Right lung (tissue), 10 donors: ENCODE data around the gene FRG2C. TPM values are rescaled to one million over a fixed set of nuclear protein-coding genes. Genes with fewer than 3 reads are reported as not detected.
"Not testable (repeated sequence)": the region's sequence is repeated elsewhere in the genome, so short reads cannot be mapped to it uniquely, and the experiment has no call there.

Experiments used
- DNase-seq, 2 donors: peaks; one replicate each; pipeline ENCODE4 v3.0.0-alpha.2; 2013
- long read RNA-seq, 8 donors: transcript quantifications; one replicate each; lab custom pipeline, GENCODE V29; 2026
- polyA plus RNA-seq, 5 donors: library from polyadenylated mRNA; unstranded; fragments of 120-200 nt; gene quantifications; one replicate each; pipeline versions ENCODE4 v1.2.1 to v1.2.3, GENCODE V29; 2013; ENCODE audit warnings: inconsistent platforms in 1 of 5, low replicate concordance in 1 of 5; ENCODE audit not compliant: insufficient read length in 5 of 5, insufficient read depth in 1 of 5

Gene FRG2C
- polyA plus RNA-seq, result under 1 TPM in 1 of 5 donors, not detected in 4; 0.09 TPM
- long read RNA-seq, donor 1, result 0 reads
- long read RNA-seq, donor 2, result 0 reads
- long read RNA-seq, donor 3, result 0 reads
- long read RNA-seq, donor 4, result 0 reads
- long read RNA-seq, donor 5, result 0 reads
- long read RNA-seq, donor 6, result 0 reads
- long read RNA-seq, donor 7, result 0 reads
- long read RNA-seq, donor 8, result 0 reads

GRCh38 chr3:75664028-75664427 is at the start of gene FRG2C:
TSS of gene FRG2C (plus strand) at chr3:75664328. CDS start at chr3:75664380, 52 bp downstream.
- DNase-seq, result not testable (repeated sequence)

DNA sequence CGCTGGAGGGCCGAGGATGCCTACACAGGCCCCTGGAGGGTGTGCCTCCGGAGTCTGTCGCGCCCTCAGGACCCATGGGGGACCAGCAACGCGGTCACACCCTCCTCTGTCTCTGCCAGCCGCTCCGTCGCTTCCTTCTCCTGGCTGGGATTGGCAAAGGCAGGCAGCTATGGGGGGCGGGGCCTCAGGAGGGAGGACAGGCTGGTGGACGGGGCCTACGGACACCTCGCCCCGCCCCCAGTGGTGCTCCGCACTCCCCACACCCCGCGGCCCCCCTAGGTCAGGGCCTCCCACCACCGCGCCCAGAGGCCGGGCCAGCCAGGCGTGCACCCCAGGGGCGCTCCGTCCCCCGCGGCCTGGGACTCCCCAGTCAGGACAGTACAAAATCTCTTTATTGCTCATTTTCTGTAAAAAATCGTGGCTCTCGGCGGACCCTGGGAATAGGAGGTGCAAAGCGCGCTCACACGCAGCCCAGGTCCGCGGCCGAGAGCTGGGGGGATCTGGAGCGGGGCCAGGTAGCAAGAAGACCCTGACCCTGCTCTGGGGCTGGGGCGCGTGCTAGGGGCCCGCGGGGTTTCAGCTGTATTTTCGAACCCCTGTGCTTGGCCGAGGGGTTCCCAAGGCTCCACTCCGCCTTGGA is 45.3 kb upstream of the FRG2C start:
- peak in 1 of 2 donors; percentile 27 for DNase-seq

DNA sequence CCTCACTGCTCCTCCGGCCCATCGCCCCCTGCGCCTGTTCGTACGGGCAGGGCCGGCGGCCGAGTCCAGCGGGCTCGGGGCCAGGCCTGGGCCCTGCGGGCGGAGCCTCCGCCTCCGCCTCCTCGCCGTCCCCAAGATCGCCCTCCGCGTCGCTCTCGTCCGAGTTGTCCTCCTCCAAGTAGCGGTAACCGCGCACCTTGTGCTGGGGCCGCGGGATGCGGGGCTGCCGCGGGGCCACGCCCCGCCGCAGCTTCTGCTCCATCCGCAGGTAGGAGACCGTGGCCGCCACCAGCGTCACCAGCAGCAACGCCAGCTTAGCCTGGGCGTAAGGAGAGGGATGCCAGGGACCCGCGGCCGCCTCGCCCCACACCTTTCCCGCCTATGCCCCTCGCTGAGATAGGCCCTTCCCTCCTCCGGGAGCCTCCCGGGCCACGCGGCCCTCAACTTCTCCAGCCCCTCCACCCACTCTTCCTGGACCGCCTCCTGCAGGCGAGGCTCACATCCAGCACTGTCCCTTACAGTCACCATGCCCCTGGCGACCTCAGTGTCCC is 44.6 kb upstream of the FRG2C start:
- peak in 1 of 2 donors; percentile 7 for DNase-seq

GRCh38 chr3:75621772-75622171 is 42.4 kb upstream of the FRG2C start:
- not testable (repeated sequence) for DNase-seq

DNA sequence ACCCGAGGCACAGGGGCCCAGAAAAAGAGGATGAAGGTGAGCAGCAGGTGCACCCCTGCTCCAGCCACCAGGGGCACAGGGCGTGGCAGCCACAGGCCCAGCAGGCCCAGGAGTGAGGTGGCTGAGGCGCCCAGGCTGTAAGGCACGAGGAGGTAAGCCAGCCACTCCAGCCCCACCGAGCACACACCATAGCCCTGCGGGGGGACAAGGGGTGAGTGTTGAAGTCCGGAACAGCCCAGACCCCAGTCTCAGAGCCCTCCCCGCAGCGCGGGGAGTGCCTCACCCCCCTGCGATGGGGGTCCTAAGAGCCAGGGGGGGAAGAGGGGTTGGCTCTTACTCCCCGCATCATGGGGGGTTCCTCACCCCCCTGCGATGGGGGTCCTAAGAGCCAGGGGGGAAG is 40.5 kb upstream of the FRG2C start:
- not testable (repeated sequence) for DNase-seq

DNA sequence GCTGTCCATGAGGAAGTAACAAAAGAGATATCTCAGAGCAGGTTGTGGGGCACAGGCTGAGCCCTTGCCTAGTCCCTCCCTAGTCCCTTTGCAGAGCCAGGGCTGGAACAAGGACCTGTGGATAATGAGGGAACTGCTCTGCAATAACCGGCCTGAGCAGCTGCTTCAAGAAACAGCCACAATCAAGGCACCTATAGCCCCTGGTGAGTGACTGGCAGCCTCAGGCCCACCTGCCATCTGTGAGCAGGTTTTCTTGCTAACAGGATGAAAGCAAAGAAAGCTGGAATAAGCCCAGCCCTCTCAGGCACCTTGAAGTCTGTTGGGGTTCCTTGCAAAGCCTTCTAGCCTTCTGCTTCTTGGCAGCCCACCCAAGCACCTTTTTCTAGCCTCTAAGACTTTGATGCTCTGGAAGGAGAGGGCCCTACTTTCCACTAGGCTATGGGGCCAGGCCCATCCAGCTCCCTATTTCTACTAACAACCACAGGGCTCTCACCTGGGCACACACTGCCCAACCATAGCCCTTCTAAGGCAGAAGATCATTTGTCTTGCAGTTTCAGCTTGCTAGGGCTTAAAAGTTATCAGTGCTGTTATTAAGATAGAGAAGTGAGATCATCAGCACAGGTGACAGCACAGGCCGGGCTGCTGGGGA is 33.1 kb upstream of the FRG2C start:
- not testable (repeated sequence) for DNase-seq

- no peak for DNase-seq
These were observed 32.6 kb upstream of the FRG2C start for GRCh38 chr3:75631541-75631940.

DNA sequence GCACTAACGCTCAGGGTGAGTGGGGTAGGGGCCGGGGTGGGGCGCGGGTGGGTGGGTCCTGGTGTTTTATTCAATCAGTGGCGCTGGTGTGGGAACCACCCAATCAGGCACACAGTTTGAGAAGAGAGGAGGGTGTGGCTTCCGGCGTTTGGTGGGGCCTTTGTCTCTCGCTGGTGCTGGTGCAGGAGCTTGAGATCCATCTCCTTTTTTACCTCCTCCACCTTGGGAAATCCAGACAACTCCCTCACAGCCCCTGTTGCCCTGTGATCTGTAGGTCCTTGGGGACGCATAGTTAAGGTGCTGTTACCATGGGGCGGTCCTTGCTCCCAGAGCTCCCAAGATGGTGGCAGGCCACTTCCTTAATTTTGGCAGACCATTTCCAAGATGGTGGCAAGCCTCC is 25.2 kb upstream of the FRG2C start:
- not testable (repeated sequence) for DNase-seq

DNA sequence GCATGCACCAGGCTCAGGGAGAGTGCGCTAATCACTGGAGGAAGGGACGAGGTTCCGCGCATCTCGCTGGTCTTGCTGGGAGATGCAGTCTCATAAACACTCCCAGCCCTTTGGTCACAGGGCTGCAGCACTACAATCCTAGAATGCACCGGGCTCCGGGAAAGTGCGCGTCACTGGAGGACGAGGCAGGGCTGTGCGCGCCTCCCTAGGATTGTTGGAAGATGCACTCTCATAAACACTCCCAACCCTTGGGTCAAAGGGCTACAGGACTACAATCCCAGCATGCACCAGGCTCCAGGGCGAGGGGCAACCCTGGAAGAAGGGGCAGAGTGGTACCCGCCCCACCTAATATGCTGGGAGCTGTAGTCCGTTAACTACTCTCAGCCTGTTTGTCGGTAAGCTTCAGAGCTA is 23.0 kb upstream of the FRG2C start:
- DNase-seq, result peak; percentile 48 to 59

DNA sequence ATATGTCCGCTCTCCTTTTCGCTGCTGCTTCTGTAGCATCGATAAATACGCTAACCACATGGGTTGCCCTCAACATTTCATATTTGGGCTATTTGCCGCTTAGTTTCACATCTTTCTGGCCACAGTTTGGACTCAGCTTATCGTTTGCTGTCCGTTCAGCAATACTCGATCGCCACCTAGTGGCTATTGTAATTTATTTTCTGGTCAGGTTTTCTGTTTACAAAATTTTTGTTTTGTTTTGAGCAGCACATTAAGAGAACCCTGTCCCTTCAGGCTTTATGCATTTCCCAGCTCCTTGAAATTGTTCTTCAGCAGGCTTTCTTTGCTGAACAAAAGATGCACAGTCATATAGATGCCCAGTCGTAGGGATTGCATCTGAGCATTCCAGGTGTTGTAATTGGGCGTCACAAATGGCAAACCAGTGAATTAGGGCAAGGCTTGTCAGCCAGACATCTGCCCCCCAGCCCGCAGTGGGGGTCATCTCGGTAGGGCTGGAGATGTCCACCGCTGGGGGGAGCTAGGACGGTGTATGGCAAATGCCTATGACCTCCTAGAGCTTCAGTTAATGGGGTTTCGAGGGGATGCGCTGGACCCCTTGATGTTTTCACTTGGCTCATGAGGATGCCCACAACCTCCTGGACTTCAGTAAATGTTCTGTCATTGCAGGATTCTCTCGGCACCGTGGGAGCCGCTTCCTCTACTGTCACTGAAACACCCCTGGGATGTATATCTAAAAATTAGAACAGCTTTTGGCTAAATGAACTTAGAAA is 20.9 kb upstream of the FRG2C start:
- DNase-seq, result peak in 1 of 2 donors; percentile 43

DNA sequence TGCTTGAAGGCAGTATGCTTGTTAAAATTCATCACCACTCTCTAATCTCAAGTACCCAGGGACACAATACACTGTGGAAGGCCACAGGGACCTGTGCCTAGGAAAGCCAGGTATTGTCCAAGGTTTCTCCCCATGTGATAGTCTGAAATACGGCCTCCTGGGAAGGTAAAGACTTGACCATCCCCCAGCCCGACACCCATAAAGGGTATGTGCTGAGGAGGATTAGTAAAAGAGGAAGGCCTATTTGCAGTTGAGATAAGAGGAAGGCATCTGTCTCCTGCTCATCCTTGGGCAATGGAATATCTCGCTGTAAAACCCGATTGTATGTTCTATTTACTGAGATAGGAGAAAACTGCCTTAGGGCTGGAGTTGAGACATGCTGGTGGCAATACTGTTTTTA is 18.6 kb upstream of the FRG2C start:
- DNase-seq, result not testable (repeated sequence)

- DNase-seq, result no peak
These were observed 13.9 kb upstream of the FRG2C start for GRCh38 chr3:75650191-75650590.

DNA sequence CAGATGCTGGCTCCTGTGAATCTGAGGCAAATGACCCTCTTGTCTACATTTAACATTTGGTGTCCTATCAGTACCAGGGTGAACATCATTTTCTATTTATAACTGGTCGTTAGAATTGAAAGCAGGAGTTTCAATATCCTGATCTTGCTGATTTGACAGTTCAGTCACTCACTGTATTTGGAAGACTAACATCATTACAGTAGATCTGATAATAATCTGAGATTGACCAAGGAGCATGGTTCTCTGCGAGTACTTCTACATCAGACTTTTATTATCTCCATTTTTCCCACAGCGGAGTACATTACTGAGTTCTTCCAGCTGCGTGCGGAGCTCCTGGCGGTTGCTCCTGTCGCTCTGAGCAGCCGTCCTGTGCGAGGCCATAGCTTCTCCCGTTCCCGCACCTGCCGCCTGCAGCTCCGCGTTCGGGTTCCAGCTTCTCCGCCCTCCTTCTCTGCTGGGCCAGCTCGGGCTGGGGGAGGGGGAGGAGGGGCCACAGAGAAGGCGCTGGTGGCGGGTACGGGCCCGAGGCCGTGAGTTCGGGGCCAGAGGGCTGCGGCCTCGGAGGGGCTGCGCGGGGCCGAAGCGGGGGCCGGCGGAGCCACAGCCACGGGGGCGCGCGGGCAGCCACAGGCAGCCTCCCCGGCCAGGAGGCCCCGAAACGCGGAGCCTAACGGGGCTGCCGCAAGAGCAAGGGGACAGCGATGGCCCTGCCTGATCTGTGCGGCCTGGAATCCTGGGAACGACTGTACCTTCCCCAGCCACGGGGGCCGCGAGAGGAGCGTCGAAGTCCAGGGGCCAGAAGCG is 8.8 kb upstream of the FRG2C start:
- DNase-seq, result not testable (repeated sequence)

- not testable (repeated sequence) for DNase-seq
These were observed 8.2 kb upstream of the FRG2C start for GRCh38 chr3:75655956-75656355.

- DNase-seq, result not testable (repeated sequence)
These were observed 5.6 kb upstream of the FRG2C start for GRCh38 chr3:75658411-75659107.

- not testable (repeated sequence) for DNase-seq
These were observed 5.1 kb upstream of the FRG2C start for GRCh38 chr3:75659108-75659433.

GRCh38 chr3:75665626-75666025 is 1.5 kb downstream of the FRG2C start:
- DNase-seq, result not testable (repeated sequence)

DNA sequence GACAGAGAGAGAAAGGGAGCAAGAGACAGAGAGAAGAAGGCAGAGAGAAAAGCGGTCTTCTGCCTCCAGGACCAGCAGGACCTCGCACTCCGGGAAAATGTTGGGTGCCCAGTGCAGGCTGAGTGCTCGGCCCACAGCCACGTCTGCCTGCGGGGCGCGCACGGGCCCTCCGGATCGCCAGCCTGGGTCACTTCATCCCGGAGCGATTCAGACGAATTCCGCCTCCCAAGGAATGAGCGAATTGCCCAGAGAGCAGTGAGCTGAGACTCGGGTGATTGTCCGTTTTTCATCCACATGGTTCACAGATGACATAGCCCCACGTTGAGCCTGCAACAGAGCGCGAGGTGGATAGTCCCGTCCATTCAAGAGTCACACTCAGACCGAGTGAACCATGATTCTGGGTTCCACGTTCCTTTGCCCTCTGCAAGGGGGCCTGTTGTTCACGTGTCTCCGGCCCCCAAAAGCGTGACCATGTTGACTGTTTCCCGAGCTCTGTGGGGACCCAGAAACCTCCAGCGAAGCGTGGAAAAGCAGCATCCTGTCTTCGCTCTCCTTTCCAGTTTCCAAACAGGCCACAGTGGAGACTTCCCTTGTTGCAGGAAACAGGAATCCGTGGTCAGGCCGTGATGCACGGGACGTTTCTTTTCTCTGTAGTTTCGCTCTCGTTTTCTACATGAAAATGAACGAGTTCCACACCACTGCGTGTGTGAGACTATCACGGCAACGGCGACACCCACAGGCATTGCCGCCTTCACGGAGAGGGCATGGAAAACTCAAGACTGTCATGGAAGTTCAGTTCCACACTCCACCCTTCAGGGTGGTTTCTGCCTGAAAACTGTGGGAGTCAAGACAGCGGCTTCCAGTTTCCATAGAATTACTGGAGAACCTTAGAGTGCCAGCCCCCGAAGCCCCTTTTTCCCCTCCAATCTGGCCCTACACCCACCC is 3.9 kb downstream of the FRG2C start:
- not testable (repeated sequence) for DNase-seq

GRCh38 chr3:75668759-75669347 is 4.7 kb downstream of the FRG2C start:
- DNase-seq, result not testable (repeated sequence)
